Lower leg skin (tissue), 4 donors: ENCODE results near the gene FOXD2. TPM values are rescaled to one million over a fixed set of nuclear protein-coding genes. Genes with fewer than 3 reads are reported as not detected.

Source experiments
- DNase-seq, 2 donors: peaks; one replicate each; pipeline ENCODE4 v3.0.0-alpha.2; 2019; ENCODE audit warnings: low spot score in 2 of 2
- H3K4me3 ChIP-seq: fragments of 200-600 bp; sonication (generic); 2 replicates; pipeline ENCODE4 v1.5.1; 2017; ENCODE audit warnings: mild to moderate bottlenecking, low read depth; ENCODE audit not compliant: poor library complexity, severe bottlenecking
- CTCF ChIP-seq, 3 donors: fragments of 450-650 bp; IDR thresholded peaks; one replicate each; pipeline ENCODE4 v1.5.1; 2016; ENCODE audit warnings: antibody characterized with exemption in 3 of 3, mild to moderate bottlenecking in 3 of 3, moderate library complexity in 2 of 3
- POLR2A ChIP-seq, 2 donors: fragments of 450-650 bp; IDR thresholded peaks; one replicate each; pipeline ENCODE4 v1.6.1; 2016 to 2017; ENCODE audit warnings: antibody characterized with exemption in 2 of 2, mild to moderate bottlenecking in 1 of 2, moderate library complexity in 1 of 2
- WGBS, 2 donors: methylation state at CpG; one replicate each; pipeline ENCODE4 v1.1.5; 2018; 5-methylcytosine and 5-hydroxymethylcytosine counted together
- intact Hi-C: fragments of 100-400 bp; cut with DNase I; formaldehyde crosslinking; loops from one replicate; pipeline ENCODE4 v1.15.0; 2023; ENCODE audit warnings: low total_unique reads
- total RNA-seq, 4 donors: library from RNA; depleted of rRNA; stranded (reverse); fragments of >200 nt; gene quantifications; one replicate each; pipeline ENCODE4 v1.1.0, GENCODE V29; 2016

FOXD2 gene
- total RNA-seq, 4 donors from 2014 or later = 0.13 to 0.56 (median 0.45) TPM; not detected in 1

- intact Hi-C loops = no loop called here
- WGBS, 2 donors = 23% methylated on average over 45 of the region's 45 CpGs
- no peak for DNase-seq
- no peak for TF ChIP-seq POLR2A (IDR thresholded peaks at IDR 0.05)
- TF ChIP-seq CTCF (IDR thresholded peaks at IDR 0.05) = no peak
- H3K4me3 ChIP-seq = no peak overlapping the region
Measured at GRCh38 chr1:47443530-47444296, 5.9 kb downstream of the FOXD2 start.

- no peak for DNase-seq
- 12 to 14% methylated on average over 15 of the region's 15 CpGs for WGBS, 2 donors
- intact Hi-C loops = no loop called here
- TF ChIP-seq CTCF (IDR thresholded peaks at IDR 0.05) = no peak
- TF ChIP-seq POLR2A (IDR thresholded peaks at IDR 0.05) = no peak
- H3K4me3 ChIP-seq = no peak overlapping the region
Measured at GRCh38 chr1:47444297-47444561, 6.4 kb downstream of the FOXD2 start.

- no peak overlapping the region for H3K4me3 ChIP-seq
- intact Hi-C loops = no loop called here
- whole genome bisulfite sequencing, 2 donors = 5 to 8% methylated on average over 47 to 50 of the region's 73 CpGs
Measured at GRCh38 chr1:47444562-47445465, 7.0 kb downstream of the FOXD2 start.

GRCh38 chr1:47445823-47446550 lies 8.1 kb downstream of the FOXD2 start:
- DNase-seq = no peak
- intact Hi-C loops = no loop called here
- WGBS, 2 donors = 14 to 17% methylated on average over 24 to 25 of the region's 25 CpGs

More at GRCh38 chr1:47444562-47445465, 7.0 kb downstream of the FOXD2 start:
- peak in 1 of 2 donors; percentile 87 for DNase-seq
- TF ChIP-seq POLR2A (IDR thresholded peaks at IDR 0.05) = no peak
- no peak for TF ChIP-seq CTCF (IDR thresholded peaks at IDR 0.05)

More at GRCh38 chr1:47445823-47446550, 8.1 kb downstream of the FOXD2 start:
- H3K4me3 ChIP-seq = no peak overlapping the region
- no peak for TF ChIP-seq POLR2A (IDR thresholded peaks at IDR 0.05)
- no peak for TF ChIP-seq CTCF (IDR thresholded peaks at IDR 0.05)
